A549 (cell line): Measurements from ENCODE around the gene ELL2. TPM values are rescaled to one million over a fixed set of nuclear protein-coding genes. Genes with fewer than 3 reads are reported as not detected.

ENCODE experiments used
- ATAC-seq, 2 experiments: fragments of 200-7000 bp in 1 of 2; fragments of >200 bp in 1 of 2; cut with Nextera tagmentation in 1 of 2; cut with Tn5 transposase in 1 of 2; 3 replicates each; pipeline versions ENCODE4 v1.8.0 to v1.9.1; 2018 to 2020; ENCODE audit warnings: mild to moderate bottlenecking in 1 of 2, moderate library complexity in 1 of 2
- CTCF ChIA-PET: fragments of 300-600 bp; sonication (Branson Sonifier 250); formaldehyde crosslinking; extraction: SDS; loops from one replicate; lab custom pipeline; 2021; ENCODE audit warnings: antibody characterized with exemption, inconsistent platforms; lab: Yijun Ruan, JAX
- POLR2A ChIA-PET: fragments of 350-600 bp; formaldehyde crosslinking; extraction: SDS; loops from one replicate; lab custom pipeline; 2021; ENCODE audit warnings: antibody characterized with exemption, inconsistent platforms; lab: Yijun Ruan, JAX
- DNase-seq, 2 experiments: peaks; one replicate each; pipeline versions ENCODE4 v3.0.0 to v3.0.0-alpha.2; 2011 to 2016; ENCODE audit warnings: low read depth in 1 of 2, low spot score in 1 of 2
- FAIRE-seq: peaks from 2 replicates; lab custom pipeline; 2011; peaks lifted over from hg19 to GRCh38; lab: Jason Lieb, UNC
- H3K27ac ChIP-seq, 2 experiments: fragments of >200 bp; sonication (Bioruptor Twin); formaldehyde crosslinking; 3 replicates each; pipeline ENCODE4 v1.5.1; 2016 to 2017
- H3K4me1 ChIP-seq: fragments of >200 bp; sonication (Bioruptor Twin); formaldehyde crosslinking; 3 replicates; pipeline ENCODE4 v1.6.1; 2016
- H3K4me2 ChIP-seq: fragments of >200 bp; sonication (Bioruptor Twin); formaldehyde crosslinking; 3 replicates; pipeline ENCODE4 v1.6.1; 2016
- H3K4me3 ChIP-seq: fragments of >200 bp; sonication (Bioruptor Twin); formaldehyde crosslinking; 3 replicates; pipeline ENCODE4 v1.5.1; 2016
- H3K9me3 ChIP-seq: fragments of >200 bp; sonication (Bioruptor Twin); formaldehyde crosslinking; 3 replicates; pipeline ENCODE4 v1.6.1; 2016
- CBX8 ChIP-seq: fragments of 200-600 bp; sonication (generic); IDR thresholded peaks from 2 replicates; pipeline ENCODE4 v1.6.1; 2016
- CHD2 ChIP-seq: fragments of 150-350 bp; IDR thresholded peaks from 2 replicates; pipeline ENCODE4 v1.6.1; 2014; ENCODE audit warnings: low read length; ENCODE audit not compliant: partially characterized antibody
- EP300 ChIP-seq, 2 experiments: fragments of >200 bp; sonication (Bioruptor Twin); formaldehyde crosslinking; IDR thresholded peaks; 2 replicates in 1 of 2; 3 replicates in 1 of 2; pipeline ENCODE4 v1.6.1; 2016 to 2017
- FOSB ChIP-seq: fragments of 250-450 bp; sonication (Bioruptor Pico); IDR thresholded peaks from 2 replicates; pipeline ENCODE4 v1.5.0; 2020; ENCODE audit warnings: mild to moderate bottlenecking, moderate library complexity
- HDAC2 ChIP-seq: fragments of 200-600 bp; sonication (generic); IDR thresholded peaks from 2 replicates; pipeline ENCODE4 v1.6.1; 2016
- HEYL ChIP-seq: fragments of 250-450 bp; sonication (Bioruptor Pico); IDR thresholded peaks from 2 replicates; pipeline ENCODE4 v1.8.0; 2021; ENCODE audit warnings: mild to moderate bottlenecking, moderate library complexity
- HOXA7 ChIP-seq: fragments of 250-450 bp; sonication (Bioruptor Pico); IDR thresholded peaks from 2 replicates; pipeline ENCODE4 v1.5.0; 2020; ENCODE audit warnings: mild to moderate bottlenecking, moderate library complexity
- KDM1A ChIP-seq: fragments of 200-600 bp; sonication (generic); IDR thresholded peaks from 2 replicates; pipeline ENCODE4 v1.6.1; 2016; ENCODE audit warnings: low read depth, mild to moderate bottlenecking
- MAFK ChIP-seq: fragments of 450-650 bp; IDR thresholded peaks from 2 replicates; pipeline ENCODE4 v1.6.1; 2014; ENCODE audit not compliant: partially characterized antibody
- MAZ ChIP-seq: fragments of 150-350 bp; IDR thresholded peaks from 2 replicates; pipeline ENCODE4 v1.6.1; 2014; ENCODE audit warnings: antibody characterized with exemption, low read depth, low read length, borderline replicate concordance
- NFE2L2 ChIP-seq: fragments of 150-350 bp; conservative IDR thresholded peaks from 2 replicates; pipeline ENCODE4 v1.6.1; 2014; ENCODE audit warnings: low read length
- PHF8 ChIP-seq: fragments of 200-600 bp; sonication (generic); IDR thresholded peaks from 2 replicates; pipeline ENCODE4 v1.6.1; 2016; ENCODE audit warnings: low read depth, mild to moderate bottlenecking, antibody characterized with exemption, moderate library complexity, borderline replicate concordance
- RAD21 ChIP-seq, 2 experiments: fragments of >200 bp in 1 of 2; sonication (Bioruptor Twin) in 1 of 2; formaldehyde crosslinking in 1 of 2; IDR thresholded peaks in 1 of 2; conservative IDR thresholded peaks in 1 of 2; 2 replicates in 1 of 2; 3 replicates in 1 of 2; pipeline ENCODE4 v1.6.1; 2012 to 2018; ENCODE audit warnings: inconsistent platforms in 1 of 2
- RCOR1 ChIP-seq: fragments of 150-350 bp; IDR thresholded peaks from 2 replicates; pipeline ENCODE4 v1.6.1; 2014; ENCODE audit warnings: antibody characterized with exemption, low read length, low read depth
- RFX5 ChIP-seq: fragments of 450-650 bp; IDR thresholded peaks from 2 replicates; pipeline ENCODE4 v1.7.1; 2014; ENCODE audit warnings: antibody characterized with exemption, mild to moderate bottlenecking, moderate library complexity
- RNF2 ChIP-seq: fragments of 200-600 bp; sonication (generic); IDR thresholded peaks from 2 replicates; pipeline ENCODE4 v1.6.1; 2016; ENCODE audit warnings: low read depth, mild to moderate bottlenecking, antibody characterized with exemption, moderate library complexity, borderline replicate concordance
- SMC3 ChIP-seq: fragments of >200 bp; sonication (Bioruptor Twin); formaldehyde crosslinking; IDR thresholded peaks from 3 replicates; pipeline ENCODE4 v1.6.1; 2018; ENCODE audit warnings: inconsistent platforms
- SREBF2 ChIP-seq: fragments of 450-650 bp; IDR thresholded peaks from 2 replicates; pipeline ENCODE4 v1.6.1; 2014; ENCODE audit warnings: mild to moderate bottlenecking, moderate library complexity
- ZNF302 ChIP-seq: fragments of 250-450 bp; sonication (Bioruptor Pico); IDR thresholded peaks from 2 replicates; pipeline ENCODE4 v1.9.0; 2021; ENCODE audit warnings: inconsistent platforms, mild to moderate bottlenecking, moderate library complexity
- ZSCAN20 ChIP-seq: fragments of 250-450 bp; sonication (Bioruptor Pico); IDR thresholded peaks from 2 replicates; pipeline ENCODE4 v1.8.0; 2022; ENCODE audit warnings: mild to moderate bottlenecking, moderate library complexity
- WGBS: methylation state at CpG from one replicate; pipeline ENCODE4 v1.1.6; 2017; ENCODE audit errors: missing lambda C conversion rate; 5-methylcytosine and 5-hydroxymethylcytosine counted together
- polyA plus RNA-seq, 4 experiments: library from polyadenylated mRNA; depleted of rRNA in 3 of 4; stranded (reverse); fragments of >200 nt; fragmentation: RNase III in 1 of 4; extraction: RNeasy Plus Mini Kit Qiagen cat#74134 plus additional on column Dnase treatment in 1 of 4; gene quantifications; 2 replicates in 3 of 4; 3 replicates in 1 of 4; pipeline ENCODE4 v1.2.3, GENCODE V29; 2011 to 2017
- TF ChIP-seq, protein P1 (sequence below): fragments of >200 bp; sonication (Bioruptor Twin); formaldehyde crosslinking; IDR thresholded peaks from 3 replicates; pipeline ENCODE4 v1.5.1; 2016
- TF ChIP-seq, protein P2 (sequence below): IDR thresholded peaks from 2 replicates; pipeline ENCODE4 v1.6.1; 2012; ENCODE audit warnings: low read depth, borderline replicate concordance
- TF ChIP-seq, protein P3 (sequence below): fragments of 150-350 bp; IDR thresholded peaks from 2 replicates; pipeline ENCODE4 v1.6.1; 2014; ENCODE audit warnings: low read depth, mild to moderate bottlenecking, low read length
- TF ChIP-seq, protein P4 (sequence below): fragments of >200 bp; sonication (Bioruptor Twin); formaldehyde crosslinking; IDR thresholded peaks from 3 replicates; pipeline ENCODE4 v1.6.1; 2016

The ELL2 gene
- polyA plus RNA-seq, 2 of the 4 experiments (the other 2 are of a cell fraction) = 11.8 to 24.2 TPM

DNA sequence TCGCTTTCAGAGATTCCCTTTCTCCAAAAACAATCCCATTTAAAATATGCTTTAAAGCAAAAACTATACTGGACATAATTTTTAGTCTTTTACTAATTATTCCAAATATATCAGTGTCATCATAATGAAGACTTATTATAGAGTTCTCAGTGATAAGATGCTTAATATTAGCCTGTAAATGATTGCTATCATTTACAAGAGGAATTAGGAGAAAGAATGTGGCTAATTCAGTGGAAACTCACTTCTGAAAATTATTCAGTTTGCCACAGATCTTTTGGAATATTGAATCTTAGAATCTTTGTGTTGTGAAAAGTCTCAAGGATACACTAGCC is 114.4 kb downstream of the ELL2 start:
- TF ChIP-seq SREBF2 = no peak
- no peak for TF ChIP-seq HDAC2
- TF ChIP-seq RCOR1 = no peak
- TF ChIP-seq FOSB (CRISPR knock-in tag) = no peak
- no peak for TF ChIP-seq ZNF302 (CRISPR knock-in tag)
- 0 out of 2 replicates have a peak, but pooled peaks have one; percentile 26 for TF ChIP-seq HOXA7 (CRISPR knock-in tag)
- TF ChIP-seq NFE2L2 = no peak
- CTCF ChIA-PET = interaction anchor here (0.7 to 23.4 kb wide), 24 partner anchors 8 to 853 kb away, joined by 3 to 469 read pairs (median 4); partner anchors contain the start of genes GLRX and RFESD
- Histone ChIP-seq H3K4me2 (no peak overlapping the region), H3K4me1 (peaks cover 28% of the 10 kb centered on the region), H3K9me3 (no peaks in the 10 kb centered on the region), H3K4me3 (no peak overlapping the region), H3K27ac (no peak overlapping the region; a peak in 1 of 6 replicates)
- no peak for ATAC-seq
- POLR2A ChIA-PET = interaction anchor here (1.9 kb wide), 1 partner anchor 13 kb away, joined by 6 read pairs; no protein-coding TSS in a partner anchor
- no peak for DNase-seq
- WGBS = 2% methylated on average over 1 of the region's 1 CpG
- FAIRE-seq = no peak

DNA sequence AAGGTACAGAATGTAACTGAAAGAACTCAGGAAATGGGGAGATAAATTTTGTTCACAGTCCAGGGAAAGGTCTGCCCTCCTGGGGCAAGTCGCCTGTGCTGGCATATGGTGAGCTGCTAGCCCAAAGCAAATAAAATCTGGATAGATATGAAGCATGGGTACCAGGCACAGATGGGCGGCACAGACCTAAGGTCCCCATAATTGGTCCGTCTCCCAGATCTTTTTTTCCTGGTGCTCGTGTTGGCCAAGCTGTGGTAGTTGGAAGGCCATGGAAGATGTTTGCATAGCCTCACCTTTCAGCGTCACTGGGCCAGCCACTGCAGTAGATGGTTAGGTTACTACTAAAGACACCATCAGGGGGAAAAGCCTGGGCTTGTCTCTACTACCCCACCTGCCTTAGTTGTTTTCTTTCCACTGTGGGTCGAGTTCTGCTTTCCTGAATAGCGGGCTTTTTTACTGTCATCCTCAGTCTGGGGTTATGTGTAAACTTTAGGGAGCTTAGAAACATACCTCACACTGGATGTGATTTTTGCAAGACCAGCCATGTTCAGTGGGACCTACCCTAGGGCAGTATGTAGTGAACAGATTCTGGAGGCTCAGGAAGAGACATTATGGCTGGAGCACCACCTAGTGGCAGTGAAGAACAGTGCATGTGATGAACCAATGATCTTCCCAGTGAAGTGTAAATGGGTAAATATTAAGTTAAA is 114.9 kb downstream of the ELL2 start:
- ATAC-seq (peak; percentile 88 to 92), FAIRE-seq (no peak), DNase-seq (peak; percentile 76 to 89)
- H3K4me3 ChIP-seq = no peak overlapping the region
- peaks cover 33% of the 10 kb centered on the region for H3K4me1 ChIP-seq
- H3K4me2 ChIP-seq = no peak overlapping the region
- WGBS = 67% methylated on average over 7 of the region's 7 CpGs
- H3K9me3 ChIP-seq = no peaks in the 10 kb centered on the region
- ChIA-PET POLR2A (no interaction called here), CTCF (interaction anchor here (0.6 to 23.4 kb wide), 36 partner anchors 8 to 854 kb away, joined by 3 to 469 read pairs (median 4); partner anchors contain the start of genes GLRX and RFESD)
- H3K27ac ChIP-seq = peak overlapping the region; percentile 58 to 70
- TF ChIP-seq MAFK (no peak), SMC3 (peak; percentile 98), RNF2 (no peak), RAD21 (conservative IDR thresholded peaks at IDR 0.05 in 1 of 2, IDR thresholded peaks at IDR 0.05 in 1 of 2) (peak; percentile 97 to 98), SREBF2 (no peak), KDM1A (no peak), MAZ (no peak), CBX8 (no peak), RCOR1 (no peak)
- TF ChIP-seq, protein P1, sequence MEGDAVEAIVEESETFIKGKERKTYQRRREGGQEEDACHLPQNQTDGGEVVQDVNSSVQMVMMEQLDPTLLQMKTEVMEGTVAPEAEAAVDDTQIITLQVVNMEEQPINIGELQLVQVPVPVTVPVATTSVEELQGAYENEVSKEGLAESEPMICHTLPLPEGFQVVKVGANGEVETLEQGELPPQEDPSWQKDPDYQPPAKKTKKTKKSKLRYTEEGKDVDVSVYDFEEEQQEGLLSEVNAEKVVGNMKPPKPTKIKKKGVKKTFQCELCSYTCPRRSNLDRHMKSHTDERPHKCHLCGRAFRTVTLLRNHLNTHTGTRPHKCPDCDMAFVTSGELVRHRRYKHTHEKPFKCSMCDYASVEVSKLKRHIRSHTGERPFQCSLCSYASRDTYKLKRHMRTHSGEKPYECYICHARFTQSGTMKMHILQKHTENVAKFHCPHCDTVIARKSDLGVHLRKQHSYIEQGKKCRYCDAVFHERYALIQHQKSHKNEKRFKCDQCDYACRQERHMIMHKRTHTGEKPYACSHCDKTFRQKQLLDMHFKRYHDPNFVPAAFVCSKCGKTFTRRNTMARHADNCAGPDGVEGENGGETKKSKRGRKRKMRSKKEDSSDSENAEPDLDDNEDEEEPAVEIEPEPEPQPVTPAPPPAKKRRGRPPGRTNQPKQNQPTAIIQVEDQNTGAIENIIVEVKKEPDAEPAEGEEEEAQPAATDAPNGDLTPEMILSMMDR = peak; percentile 98
- TF ChIP-seq, protein P2, sequence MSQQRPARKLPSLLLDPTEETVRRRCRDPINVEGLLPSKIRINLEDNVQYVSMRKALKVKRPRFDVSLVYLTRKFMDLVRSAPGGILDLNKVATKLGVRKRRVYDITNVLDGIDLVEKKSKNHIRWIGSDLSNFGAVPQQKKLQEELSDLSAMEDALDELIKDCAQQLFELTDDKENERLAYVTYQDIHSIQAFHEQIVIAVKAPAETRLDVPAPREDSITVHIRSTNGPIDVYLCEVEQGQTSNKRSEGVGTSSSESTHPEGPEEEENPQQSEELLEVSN = no peak
- TF ChIP-seq, protein P3, sequence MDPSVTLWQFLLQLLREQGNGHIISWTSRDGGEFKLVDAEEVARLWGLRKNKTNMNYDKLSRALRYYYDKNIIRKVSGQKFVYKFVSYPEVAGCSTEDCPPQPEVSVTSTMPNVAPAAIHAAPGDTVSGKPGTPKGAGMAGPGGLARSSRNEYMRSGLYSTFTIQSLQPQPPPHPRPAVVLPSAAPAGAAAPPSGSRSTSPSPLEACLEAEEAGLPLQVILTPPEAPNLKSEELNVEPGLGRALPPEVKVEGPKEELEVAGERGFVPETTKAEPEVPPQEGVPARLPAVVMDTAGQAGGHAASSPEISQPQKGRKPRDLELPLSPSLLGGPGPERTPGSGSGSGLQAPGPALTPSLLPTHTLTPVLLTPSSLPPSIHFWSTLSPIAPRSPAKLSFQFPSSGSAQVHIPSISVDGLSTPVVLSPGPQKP = no peak

DNA sequence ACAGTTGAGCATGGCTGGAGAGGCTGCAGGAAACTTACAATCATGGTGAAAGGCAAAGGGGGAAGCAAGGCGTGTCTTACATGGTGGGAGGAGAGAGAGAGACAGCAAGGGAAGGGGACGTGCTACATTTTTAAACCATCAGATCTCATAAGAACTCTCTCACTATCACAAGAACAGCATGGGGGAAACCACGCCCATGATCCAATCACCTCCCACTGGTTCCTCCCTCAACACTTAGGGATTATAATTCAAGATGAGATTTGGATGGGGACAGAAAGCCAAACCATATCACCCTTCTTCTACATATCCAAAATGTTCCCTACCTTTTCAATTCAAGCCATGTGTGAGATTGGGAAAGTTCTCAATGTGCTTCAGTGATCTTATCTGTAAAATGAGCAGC is 116.3 kb downstream of the ELL2 start:
- Histone ChIP-seq H3K9me3 (no peaks in the 10 kb centered on the region), H3K4me2 (no peak overlapping the region), H3K4me3 (no peak overlapping the region), H3K4me1 (peaks cover 46% of the 10 kb centered on the region), H3K27ac (peak overlapping the region; percentile 70 to 80; a peak in 2 of 6 replicates)
- POLR2A ChIA-PET = no interaction called here
- DNase-seq (no peak), FAIRE-seq (no peak), ATAC-seq (no peak)
- WGBS = 81% methylated on average over 3 of the region's 3 CpGs
- CTCF ChIA-PET = interaction anchor here (1.3 to 23.4 kb wide), 6 partner anchors 24 to 201 kb away, joined by 3 to 469 read pairs (median 38); partner anchors contain the start of genes GLRX and RFESD
- TF ChIP-seq HOXA7 (CRISPR knock-in tag) = no peak
- TF ChIP-seq HEYL (CRISPR knock-in tag) = no peak
- no peak for TF ChIP-seq RFX5
- TF ChIP-seq MAZ = no peak
- no peak for TF ChIP-seq PHF8
- TF ChIP-seq ZNF302 (CRISPR knock-in tag) = no peak
- TF ChIP-seq, protein P4, sequence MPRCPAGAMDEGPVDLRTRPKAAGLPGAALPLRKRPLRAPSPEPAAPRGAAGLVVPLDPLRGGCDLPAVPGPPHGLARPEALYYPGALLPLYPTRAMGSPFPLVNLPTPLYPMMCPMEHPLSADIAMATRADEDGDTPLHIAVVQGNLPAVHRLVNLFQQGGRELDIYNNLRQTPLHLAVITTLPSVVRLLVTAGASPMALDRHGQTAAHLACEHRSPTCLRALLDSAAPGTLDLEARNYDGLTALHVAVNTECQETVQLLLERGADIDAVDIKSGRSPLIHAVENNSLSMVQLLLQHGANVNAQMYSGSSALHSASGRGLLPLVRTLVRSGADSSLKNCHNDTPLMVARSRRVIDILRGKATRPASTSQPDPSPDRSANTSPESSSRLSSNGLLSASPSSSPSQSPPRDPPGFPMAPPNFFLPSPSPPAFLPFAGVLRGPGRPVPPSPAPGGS = no peak
- no peak for TF ChIP-seq ZSCAN20 (CRISPR knock-in tag)
- no peak for TF ChIP-seq CHD2
- no peak for TF ChIP-seq RCOR1
- no peak for TF ChIP-seq EP300 (IDR thresholded peaks at IDR 0.05)
- TF ChIP-seq, protein P2 = no peak
- TF ChIP-seq, protein P1 = no peak
